Stimulated activated CD4-positive, alpha-beta T cell treated with anti-CD3 and anti-CD28 coated beads, Interleukin-2, amount 100 ng/mL, for 4 hours (primary cell): ENCODE measurements around the gene E2F6.

Experiments
- DNase-seq: peaks from one replicate; pipeline ENCODE4 v3.0.0-alpha.2; 2020; ENCODE audit warnings: low read depth

Gene E2F6

GRCh38 chr2:11465485-11466306, at the start of gene E2F6:
Gene E2F6 (minus strand): TSS chr2:11466161. CDS start chr2:11465879, 282 bp downstream.
- peak; percentile 76 for DNase-seq

- DNase-seq, result no peak
Measured at GRCh38 chr2:11515490-11515981, 49.6 kb upstream of the E2F6 start.

GRCh38 chr2:11514904-11515303, 48.9 kb upstream of the E2F6 start:
- no peak for DNase-seq

DNA sequence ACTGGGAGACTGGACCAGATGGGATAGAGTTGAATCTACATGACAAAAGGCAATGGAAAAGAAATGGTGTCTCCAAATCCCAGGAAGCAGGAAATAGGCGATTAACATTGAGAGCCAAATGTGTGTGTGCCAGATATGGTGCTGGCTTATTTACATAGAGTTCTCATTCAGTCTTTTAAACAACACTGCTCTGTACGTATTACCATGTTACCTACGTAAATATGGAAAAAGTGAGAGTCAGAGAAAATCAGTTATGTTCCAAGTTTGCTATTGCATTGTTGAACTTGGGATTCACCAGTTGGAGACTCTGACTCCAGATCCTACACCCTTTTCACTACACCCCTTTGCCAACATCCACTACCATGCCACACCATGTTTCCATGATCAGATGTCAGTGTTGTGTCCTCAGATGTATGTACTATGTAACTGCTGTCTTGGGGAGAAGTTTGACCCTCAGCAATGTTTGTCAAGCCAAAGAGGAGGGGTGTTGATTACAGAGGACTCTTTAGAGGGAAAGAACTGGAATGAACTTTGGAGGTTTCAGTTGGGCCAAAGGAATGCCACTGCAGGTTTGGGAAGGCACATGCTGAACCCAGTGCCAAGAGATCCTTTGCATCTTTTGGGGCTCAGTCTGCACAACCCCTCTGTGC, 48.2 kb upstream of the E2F6 start:
- no peak for DNase-seq

DNA sequence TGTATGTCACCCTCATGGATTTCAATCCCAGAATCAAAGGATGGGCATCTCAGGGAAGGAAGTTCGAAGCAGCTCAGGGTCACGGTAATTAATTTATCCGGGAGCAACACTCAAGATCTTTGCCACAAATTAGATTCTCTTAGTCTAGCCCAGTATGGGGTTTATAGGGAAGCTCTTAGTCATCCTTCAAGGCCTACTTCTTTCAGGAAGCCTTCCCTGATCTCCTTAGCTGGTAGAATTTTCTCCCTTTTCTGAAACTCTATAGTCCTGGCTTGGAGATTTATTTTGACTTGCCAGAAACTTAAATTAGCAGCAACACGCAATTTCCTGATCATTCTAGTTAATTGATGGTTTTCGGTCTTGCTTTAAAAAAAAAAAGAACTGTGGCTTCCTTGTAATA, 47.4 kb upstream of the E2F6 start:
- DNase-seq, result no peak

DNA sequence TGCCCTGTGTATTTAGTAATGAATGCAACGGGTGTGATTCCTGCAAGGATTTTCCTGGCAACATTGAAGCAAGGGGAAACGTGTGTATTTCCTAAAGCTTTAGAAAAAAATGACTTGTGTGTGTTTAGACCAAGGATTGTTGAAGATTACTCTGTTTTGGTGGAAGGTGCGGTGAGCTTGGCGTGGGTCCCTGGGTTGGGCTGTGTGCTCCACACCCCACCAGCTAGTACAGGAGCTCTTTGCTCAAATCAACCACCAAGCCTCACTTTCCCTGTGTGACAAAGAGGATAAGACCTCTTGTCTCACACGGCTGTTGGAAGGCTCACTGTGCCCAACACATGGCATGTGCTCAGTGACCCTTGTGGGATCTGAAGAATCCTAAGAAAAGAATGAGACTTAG, 46.5 kb upstream of the E2F6 start:
- no peak for DNase-seq

- no peak for DNase-seq
Measured at GRCh38 chr2:11509657-11510360, 43.8 kb upstream of the E2F6 start.

- DNase-seq, result no peak
Measured at GRCh38 chr2:11508279-11508678, 42.3 kb upstream of the E2F6 start.

DNA sequence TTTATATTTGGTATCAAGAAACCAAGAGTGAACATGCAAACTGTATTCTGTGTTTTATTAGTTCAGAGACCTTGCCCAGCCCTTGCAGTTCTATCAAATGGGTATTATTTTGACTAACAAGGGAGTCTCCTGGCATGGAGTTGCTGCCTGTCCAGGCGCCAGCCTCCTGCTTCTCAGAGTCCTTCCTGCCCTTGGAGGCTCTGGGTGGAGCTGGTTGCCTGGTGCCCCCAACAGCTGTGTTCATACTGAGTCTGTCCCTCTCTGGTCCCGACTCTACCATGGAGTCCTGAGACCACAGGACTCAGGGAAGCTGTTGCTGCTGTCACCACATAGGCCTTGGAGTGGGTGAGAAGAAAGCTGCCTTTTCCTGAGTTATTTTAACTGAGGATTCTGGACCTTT, 41.6 kb upstream of the E2F6 start:
- no peak for DNase-seq

DNA sequence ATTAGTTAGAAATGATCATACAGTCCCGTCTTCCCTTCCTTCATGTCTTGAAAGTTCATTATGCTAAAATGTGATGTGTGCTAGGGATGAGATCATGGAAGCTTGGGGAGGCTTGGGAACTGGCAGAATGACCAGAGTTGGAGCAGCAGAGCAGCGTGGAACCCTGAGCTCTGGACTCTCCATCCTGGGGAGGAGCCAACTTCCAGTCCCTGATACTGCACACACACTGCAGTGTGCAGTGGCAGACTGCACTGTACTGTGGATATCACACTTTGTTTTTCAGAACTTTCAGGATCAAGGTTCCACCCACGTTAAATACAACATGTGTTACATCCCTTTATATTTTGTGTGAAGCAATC, 40.6 kb upstream of the E2F6 start:
- no peak for DNase-seq

DNA sequence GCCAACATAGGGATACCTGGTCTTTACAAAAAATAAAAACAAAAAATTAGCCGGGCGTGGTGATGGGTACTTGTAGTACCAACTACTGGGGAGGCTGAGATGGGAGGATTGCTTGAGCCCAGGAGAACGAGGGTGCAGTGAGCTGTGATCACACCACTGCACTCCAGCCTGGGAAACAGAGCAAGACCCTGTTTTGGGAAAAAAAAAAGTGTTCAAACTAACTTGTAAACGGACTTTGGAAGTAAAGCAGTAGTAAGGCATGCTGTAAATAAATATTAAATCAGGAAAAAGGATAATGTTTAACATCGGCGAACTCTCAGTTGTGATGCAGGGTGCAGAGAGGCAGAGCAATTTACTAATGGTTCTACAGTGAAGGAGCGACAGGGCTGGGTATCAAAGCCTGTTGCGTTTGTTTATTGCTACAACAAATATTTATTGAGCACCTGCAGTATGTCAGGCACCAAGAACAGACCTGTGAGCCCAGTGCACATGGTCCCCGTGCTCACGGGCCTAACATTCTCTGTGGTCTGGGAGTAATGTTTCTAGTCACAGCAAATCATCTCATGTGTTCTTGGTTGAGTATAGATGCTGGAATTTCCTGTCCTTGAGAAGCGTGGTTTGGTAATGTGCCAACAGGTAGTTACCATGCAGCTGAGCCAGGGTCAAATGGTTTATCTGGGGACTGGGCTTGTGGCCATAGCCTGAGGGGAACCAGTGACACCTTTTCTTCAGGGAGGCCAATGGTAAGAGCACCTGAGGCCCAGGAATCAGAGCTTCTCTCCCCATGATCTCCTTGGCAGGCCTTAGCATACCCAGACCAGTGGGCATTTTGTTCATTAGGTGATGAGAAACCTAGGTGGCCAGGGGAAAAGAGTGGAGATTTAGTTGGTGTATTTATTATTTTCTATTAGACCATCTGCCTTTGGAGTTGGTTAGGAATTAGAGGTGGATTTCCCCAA, 40.0 kb upstream of the E2F6 start:
- no peak for DNase-seq

DNA sequence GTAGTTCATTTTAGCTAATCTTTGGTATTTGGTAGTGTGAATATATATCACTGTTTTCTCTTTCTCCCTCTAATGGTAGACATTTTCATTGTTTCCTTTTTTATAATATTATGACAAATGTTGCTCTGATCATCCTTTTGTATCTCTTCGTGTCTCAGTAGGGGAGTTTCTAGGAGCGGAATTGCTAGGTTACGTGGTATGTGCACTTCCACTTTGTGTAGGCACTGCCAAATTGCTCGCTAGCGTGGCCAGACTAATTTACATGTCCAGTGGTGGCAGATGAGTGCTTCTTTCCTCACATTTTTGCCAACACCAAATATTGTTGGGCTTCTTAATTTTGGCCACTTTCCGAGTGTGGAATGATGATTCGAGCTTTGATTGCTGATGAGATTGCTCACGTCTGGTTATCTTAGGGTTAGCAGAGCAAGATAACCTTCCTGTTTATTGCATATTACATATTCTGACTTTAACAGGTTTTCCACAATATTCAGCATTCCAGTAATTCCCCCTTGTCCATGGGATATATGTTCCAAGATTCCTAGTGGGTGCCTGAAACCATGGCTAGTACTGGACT, 37.5 kb upstream of the E2F6 start:
- DNase-seq, result no peak

GRCh38 chr2:11502740-11503292, 36.9 kb upstream of the E2F6 start:
- DNase-seq, result no peak

DNA sequence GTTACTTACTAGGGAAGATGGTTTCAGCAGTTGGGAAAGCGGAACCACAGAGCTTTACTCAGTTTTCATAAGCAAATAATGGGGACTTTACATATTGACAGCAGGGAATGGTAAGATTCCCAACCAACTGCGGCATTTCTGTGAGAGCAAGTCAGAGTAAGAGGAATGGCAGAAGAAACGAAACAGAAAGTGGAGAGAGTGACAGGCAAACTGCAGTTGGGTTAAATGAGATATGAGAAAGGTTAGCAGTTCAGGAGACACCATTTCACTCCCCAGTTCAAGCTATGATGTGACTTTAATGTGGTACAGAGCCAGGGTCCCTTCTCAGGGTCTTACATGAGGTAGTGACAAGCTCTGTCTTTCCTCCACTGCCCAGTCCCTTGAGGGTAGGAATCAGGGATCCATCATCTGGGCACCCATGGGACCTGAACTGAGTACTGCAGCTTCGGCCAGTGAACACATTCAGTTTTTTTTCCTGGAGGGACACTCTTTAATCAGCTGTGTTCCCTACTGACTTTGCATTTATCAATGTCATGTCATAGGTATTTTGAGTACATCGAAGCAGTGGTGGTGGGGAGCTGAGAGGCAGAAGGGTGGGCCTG, 34.8 kb upstream of the E2F6 start:
- no peak for DNase-seq

GRCh38 chr2:11499081-11499743, 33.3 kb upstream of the E2F6 start:
- DNase-seq, result no peak

DNA sequence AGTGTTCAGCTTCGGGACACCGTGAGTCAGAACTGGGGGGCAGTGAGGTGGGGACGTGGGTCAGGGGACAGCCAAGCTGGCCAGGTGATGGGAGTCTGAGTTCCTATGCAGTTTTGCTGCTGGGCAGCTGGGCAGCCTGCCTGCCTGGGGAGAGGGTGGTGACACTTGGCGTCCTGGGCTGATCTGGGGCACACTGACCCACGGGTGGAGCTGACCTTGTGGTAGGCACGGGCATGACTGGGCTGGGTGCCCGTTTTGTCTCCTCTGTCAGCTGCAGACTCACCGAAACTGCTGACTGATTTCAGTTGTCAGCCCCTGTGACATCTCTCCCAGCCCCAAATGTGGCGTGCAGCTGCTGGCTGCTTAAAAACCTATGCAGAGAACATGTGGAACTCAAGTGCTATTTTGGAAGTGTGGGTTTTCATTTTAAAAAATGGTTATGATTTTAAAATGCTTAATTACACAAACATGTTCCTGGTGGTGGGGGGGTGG, 32.6 kb upstream of the E2F6 start:
- DNase-seq, result no peak

- DNase-seq, result no peak
Measured at GRCh38 chr2:11495844-11496681, 30.1 kb upstream of the E2F6 start.

GRCh38 chr2:11494310-11494709, 28.3 kb upstream of the E2F6 start:
- no peak for DNase-seq

DNA sequence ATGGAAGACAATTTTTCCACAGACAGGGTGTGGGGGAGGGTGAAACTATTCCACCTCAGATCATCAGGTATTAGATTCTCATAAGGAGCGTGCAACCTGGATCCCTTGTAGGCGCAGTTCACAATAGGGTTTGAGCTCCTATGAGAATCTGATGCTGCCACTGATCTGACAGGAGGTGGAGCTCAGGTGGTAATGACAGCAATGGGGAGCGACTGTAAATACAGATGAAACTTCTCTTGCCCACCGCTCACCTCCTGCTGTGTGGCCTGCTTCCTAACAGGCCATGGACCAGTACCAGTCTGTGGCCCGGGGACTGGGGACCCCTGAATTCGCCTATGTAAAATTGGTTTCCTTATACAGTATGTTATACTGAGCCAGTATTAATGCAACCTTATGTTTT, 27.3 kb upstream of the E2F6 start:
- DNase-seq, result no peak
